ENCODE results near the gene PAQR5.

PAQR5 gene

DNA sequence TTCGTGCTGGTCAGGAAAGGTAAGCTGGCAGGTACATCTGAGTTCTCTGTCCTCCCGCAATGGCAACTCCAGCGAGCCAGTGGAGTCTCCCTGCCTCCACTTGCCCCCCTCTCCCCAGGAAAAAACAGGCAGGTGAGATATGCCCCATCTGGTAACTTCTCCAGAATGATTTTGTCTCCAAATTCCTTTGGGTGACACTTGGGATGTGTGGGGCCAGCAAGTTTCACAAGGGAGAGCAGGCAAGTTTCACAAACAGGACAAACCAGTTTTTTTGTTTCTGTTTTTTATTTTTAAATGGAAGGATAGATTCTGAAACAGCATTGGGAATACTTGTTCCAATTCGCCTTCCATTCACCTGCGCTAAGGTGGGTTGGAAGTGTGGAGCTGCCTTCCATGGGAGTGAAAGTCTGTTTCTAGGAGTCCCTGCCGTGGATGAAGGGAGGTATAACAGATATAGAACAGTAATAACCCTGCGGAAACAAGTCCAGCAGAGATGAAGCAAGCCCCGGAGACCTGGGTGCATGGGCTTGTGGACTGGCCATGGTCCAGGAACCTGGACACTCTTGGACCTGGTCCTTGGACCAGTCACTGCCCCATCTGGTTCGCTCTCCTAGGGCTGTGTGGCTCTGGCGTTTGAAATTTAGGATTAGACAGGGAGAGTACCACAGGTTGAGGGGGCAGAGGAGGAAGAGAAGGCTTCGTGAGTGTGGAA lies 92.5 kb downstream of the PAQR5 start:
- Histone ChIP-seq H3K9ac (ENCODE audit: low read length) (no peak overlapping the region), H3K9me3 (ENCODE audit: low read length) (no peaks in the 10 kb centered on the region), H3K36me3 (ENCODE audit: insufficient read depth, low read length) (no peaks in the 10 kb centered on the region), H2AFZ (ENCODE audit: low read length) (no peak overlapping the region), H3K79me2 (ENCODE audit: insufficient read depth, low read length) (no peaks in the 10 kb centered on the region), H3K27ac (ENCODE audit: low read depth, low read length, poor library complexity, severe bottlenecking) (no peak overlapping the region), H3K4me1 (ENCODE audit: insufficient read depth, low read length, severe bottlenecking) (peaks cover 4% of the 10 kb centered on the region), H3K9me2 (ENCODE audit: low read depth, low read length) (no peaks in the 10 kb centered on the region), H3F3A (ENCODE audit: insufficient read depth, low read length) (no peaks in the 10 kb centered on the region), H4K20me1 (ENCODE audit: insufficient read depth, low read length) (no peaks in the 10 kb centered on the region), H3K4me3 (ENCODE audit: low read depth, low read length, poor library complexity, severe bottlenecking) (no peak overlapping the region), H3K27me3 (ENCODE audit: insufficient read depth, low read length) (no peaks in the 10 kb centered on the region), H3K4me2 (ENCODE audit: low read length) (no peak overlapping the region)
- TF ChIP-seq, protein P1, sequence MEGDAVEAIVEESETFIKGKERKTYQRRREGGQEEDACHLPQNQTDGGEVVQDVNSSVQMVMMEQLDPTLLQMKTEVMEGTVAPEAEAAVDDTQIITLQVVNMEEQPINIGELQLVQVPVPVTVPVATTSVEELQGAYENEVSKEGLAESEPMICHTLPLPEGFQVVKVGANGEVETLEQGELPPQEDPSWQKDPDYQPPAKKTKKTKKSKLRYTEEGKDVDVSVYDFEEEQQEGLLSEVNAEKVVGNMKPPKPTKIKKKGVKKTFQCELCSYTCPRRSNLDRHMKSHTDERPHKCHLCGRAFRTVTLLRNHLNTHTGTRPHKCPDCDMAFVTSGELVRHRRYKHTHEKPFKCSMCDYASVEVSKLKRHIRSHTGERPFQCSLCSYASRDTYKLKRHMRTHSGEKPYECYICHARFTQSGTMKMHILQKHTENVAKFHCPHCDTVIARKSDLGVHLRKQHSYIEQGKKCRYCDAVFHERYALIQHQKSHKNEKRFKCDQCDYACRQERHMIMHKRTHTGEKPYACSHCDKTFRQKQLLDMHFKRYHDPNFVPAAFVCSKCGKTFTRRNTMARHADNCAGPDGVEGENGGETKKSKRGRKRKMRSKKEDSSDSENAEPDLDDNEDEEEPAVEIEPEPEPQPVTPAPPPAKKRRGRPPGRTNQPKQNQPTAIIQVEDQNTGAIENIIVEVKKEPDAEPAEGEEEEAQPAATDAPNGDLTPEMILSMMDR (IDR thresholded peaks at IDR 0.05; ENCODE audit: low read length), result no peak
- no peak for TF ChIP-seq EZH2 (IDR thresholded peaks at IDR 0.05; ENCODE audit: borderline replicate concordance, low read length)

DNA sequence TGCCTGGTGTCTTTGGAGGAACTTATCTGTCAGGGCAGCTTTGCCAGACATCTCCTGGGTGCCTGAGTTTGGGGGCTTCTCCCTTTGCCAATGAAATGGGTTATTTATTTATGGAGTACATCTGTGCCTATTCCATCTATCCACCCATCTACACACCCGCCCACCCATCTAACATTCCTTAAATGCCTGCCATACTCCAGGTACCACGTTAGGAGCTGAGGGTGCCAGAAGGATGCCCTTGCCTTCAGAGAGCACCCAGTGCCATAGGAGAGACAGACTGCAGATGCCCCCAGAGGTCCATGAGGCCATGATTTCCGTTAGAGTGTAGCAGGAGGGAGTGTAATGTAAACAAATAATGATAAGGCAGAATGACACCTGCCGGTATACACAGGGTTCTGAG lies 93.6 kb downstream of the PAQR5 start:
- Histone ChIP-seq H3K36me3 (ENCODE audit: insufficient read depth, low read length) (no peaks in the 10 kb centered on the region), H3K9me3 (ENCODE audit: low read length) (no peaks in the 10 kb centered on the region), H3F3A (ENCODE audit: insufficient read depth, low read length) (no peaks in the 10 kb centered on the region), H3K9me2 (ENCODE audit: low read depth, low read length) (no peaks in the 10 kb centered on the region), H3K4me1 (ENCODE audit: insufficient read depth, low read length, severe bottlenecking) (peaks cover 4% of the 10 kb centered on the region), H3K4me2 (ENCODE audit: low read length) (no peak overlapping the region), H3K4me3 (ENCODE audit: low read depth, low read length, poor library complexity, severe bottlenecking) (no peak overlapping the region), H3K79me2 (ENCODE audit: insufficient read depth, low read length) (no peaks in the 10 kb centered on the region), H3K27me3 (ENCODE audit: insufficient read depth, low read length) (no peaks in the 10 kb centered on the region), H4K20me1 (ENCODE audit: insufficient read depth, low read length) (no peaks in the 10 kb centered on the region), H3K9ac (ENCODE audit: low read length) (no peak overlapping the region), H3K27ac (ENCODE audit: low read depth, low read length, poor library complexity, severe bottlenecking) (no peak overlapping the region), H2AFZ (ENCODE audit: low read length) (no peak overlapping the region)
- TF ChIP-seq, protein P1 (IDR thresholded peaks at IDR 0.05; ENCODE audit: low read length), result no peak
- no peak for TF ChIP-seq EZH2 (IDR thresholded peaks at IDR 0.05; ENCODE audit: borderline replicate concordance, low read length)

DNA sequence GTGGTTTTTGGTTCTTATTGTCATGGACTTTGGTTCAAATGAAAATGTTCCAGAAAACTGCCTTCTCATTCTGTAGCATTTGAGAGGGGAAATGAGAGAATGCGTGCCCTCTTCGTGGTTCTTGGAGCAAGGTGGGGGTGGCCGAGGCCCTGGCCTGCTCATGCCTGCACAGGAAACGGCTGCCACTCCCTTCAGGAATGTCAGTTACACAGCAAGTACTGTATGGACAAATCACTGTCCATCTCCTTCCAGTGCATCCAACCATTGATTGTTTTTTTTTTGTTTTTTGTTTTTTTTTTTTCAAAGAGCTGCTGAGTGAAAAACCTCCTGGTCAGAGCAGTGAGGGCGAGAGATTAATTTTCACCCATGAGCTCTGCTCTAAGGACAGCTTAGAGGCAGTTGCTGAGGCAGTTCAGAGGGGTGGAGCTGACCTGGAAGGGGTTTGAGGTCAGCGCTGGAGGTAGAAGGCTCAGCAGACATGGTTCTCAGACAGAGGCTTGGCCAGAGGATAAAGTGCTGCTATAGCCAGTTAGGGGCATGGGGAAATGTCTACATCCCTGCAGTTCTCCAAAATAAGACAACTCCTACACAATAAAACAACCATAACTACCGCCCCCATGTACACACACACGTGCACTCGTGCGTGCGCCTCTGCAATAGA lies 95.2 kb downstream of the PAQR5 start:
- peak overlapping the region; percentile 48 for H3K4me2 ChIP-seq (ENCODE audit: low read length)
- H3K9ac ChIP-seq (ENCODE audit: low read length), result no peak overlapping the region; the same call in 1 of the 2 replicates
- H2AFZ ChIP-seq (ENCODE audit: low read length), result no peak overlapping the region

More for the DNA sequence above, 95.2 kb downstream of the PAQR5 start:
- no peaks in the 10 kb centered on the region for H4K20me1 ChIP-seq (ENCODE audit: insufficient read depth, low read length)
- H3K4me3 ChIP-seq (ENCODE audit: low read depth, low read length, poor library complexity, severe bottlenecking), result peak overlapping the region; percentile 24
- H3K36me3 ChIP-seq (ENCODE audit: insufficient read depth, low read length), result no peaks in the 10 kb centered on the region
- H3K4me1 ChIP-seq (ENCODE audit: insufficient read depth, low read length, severe bottlenecking), result peaks cover 4% of the 10 kb centered on the region
- no peak for TF ChIP-seq EZH2 (IDR thresholded peaks at IDR 0.05; ENCODE audit: borderline replicate concordance, low read length)
- TF ChIP-seq, protein P1 (IDR thresholded peaks at IDR 0.05; ENCODE audit: low read length), result no peak
- no peaks in the 10 kb centered on the region for H3K9me3 ChIP-seq (ENCODE audit: low read length)
- no peaks in the 10 kb centered on the region for H3K9me2 ChIP-seq (ENCODE audit: low read depth, low read length)
- H3K79me2 ChIP-seq (ENCODE audit: insufficient read depth, low read length), result no peaks in the 10 kb centered on the region
- no peaks in the 10 kb centered on the region for H3F3A ChIP-seq (ENCODE audit: insufficient read depth, low read length)
- H3K27ac ChIP-seq (ENCODE audit: low read depth, low read length, poor library complexity, severe bottlenecking), result no peak overlapping the region
- H3K27me3 ChIP-seq (ENCODE audit: insufficient read depth, low read length), result no peaks in the 10 kb centered on the region

All from OCI-LY1 (cell line).